ENCODE results near the gene CALD1.

CALD1 gene

DNA sequence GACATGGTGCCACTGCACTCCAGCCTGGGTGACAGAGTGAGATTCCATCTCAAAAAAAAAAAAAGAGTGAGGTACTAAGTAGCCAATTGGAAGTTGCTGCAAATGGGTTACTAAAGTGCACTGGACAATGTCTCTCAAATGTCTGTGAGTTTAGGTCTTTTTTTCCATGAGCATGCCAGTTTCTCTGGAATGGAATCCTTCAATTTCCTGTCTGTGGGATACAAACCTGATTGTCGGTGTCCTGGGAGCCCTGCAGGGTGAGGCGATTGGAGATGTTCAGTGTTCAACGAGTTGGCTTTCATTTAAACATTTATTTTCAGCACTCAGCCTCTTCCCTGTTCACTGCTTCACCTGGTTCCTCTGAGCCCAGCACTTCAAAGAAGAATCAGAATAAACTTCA lies 5.3 kb upstream of the CALD1 start:
- TF ChIP-seq GABPA (IDR thresholded peaks at IDR 0.05; ENCODE audit: low read depth) (no peak), POLR2AphosphoS5 (IDR thresholded peaks at IDR 0.05; ENCODE audit: low read depth) (no peak), SPI1 (IDR thresholded peaks at IDR 0.05; ENCODE audit: borderline replicate concordance, low read depth) (no peak)
- TF ChIP-seq, protein P1, sequence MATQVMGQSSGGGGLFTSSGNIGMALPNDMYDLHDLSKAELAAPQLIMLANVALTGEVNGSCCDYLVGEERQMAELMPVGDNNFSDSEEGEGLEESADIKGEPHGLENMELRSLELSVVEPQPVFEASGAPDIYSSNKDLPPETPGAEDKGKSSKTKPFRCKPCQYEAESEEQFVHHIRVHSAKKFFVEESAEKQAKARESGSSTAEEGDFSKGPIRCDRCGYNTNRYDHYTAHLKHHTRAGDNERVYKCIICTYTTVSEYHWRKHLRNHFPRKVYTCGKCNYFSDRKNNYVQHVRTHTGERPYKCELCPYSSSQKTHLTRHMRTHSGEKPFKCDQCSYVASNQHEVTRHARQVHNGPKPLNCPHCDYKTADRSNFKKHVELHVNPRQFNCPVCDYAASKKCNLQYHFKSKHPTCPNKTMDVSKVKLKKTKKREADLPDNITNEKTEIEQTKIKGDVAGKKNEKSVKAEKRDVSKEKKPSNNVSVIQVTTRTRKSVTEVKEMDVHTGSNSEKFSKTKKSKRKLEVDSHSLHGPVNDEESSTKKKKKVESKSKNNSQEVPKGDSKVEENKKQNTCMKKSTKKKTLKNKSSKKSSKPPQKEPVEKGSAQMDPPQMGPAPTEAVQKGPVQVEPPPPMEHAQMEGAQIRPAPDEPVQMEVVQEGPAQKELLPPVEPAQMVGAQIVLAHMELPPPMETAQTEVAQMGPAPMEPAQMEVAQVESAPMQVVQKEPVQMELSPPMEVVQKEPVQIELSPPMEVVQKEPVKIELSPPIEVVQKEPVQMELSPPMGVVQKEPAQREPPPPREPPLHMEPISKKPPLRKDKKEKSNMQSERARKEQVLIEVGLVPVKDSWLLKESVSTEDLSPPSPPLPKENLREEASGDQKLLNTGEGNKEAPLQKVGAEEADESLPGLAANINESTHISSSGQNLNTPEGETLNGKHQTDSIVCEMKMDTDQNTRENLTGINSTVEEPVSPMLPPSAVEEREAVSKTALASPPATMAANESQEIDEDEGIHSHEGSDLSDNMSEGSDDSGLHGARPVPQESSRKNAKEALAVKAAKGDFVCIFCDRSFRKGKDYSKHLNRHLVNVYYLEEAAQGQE (IDR thresholded peaks at IDR 0.05; ENCODE audit: insufficient replicate concordance, low read depth): no peak
- TF ChIP-seq, protein P2, sequence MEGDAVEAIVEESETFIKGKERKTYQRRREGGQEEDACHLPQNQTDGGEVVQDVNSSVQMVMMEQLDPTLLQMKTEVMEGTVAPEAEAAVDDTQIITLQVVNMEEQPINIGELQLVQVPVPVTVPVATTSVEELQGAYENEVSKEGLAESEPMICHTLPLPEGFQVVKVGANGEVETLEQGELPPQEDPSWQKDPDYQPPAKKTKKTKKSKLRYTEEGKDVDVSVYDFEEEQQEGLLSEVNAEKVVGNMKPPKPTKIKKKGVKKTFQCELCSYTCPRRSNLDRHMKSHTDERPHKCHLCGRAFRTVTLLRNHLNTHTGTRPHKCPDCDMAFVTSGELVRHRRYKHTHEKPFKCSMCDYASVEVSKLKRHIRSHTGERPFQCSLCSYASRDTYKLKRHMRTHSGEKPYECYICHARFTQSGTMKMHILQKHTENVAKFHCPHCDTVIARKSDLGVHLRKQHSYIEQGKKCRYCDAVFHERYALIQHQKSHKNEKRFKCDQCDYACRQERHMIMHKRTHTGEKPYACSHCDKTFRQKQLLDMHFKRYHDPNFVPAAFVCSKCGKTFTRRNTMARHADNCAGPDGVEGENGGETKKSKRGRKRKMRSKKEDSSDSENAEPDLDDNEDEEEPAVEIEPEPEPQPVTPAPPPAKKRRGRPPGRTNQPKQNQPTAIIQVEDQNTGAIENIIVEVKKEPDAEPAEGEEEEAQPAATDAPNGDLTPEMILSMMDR (IDR thresholded peaks at IDR 0.05; ENCODE audit: insufficient read depth, low read length): no peak
- no peaks in the 10 kb centered on the region for H3K27me3 ChIP-seq (ENCODE audit: insufficient read depth, poor library complexity, severe bottlenecking)
- H3K4me3 ChIP-seq (replicated peaks; ENCODE audit: insufficient read depth, low read length): no peak overlapping the region
- no peak overlapping the region for H3K27ac ChIP-seq (replicated peaks)
- DNase-seq (ENCODE audit: low read depth in 1 of 2, low spot score in 1 of 2): no peak

DNA sequence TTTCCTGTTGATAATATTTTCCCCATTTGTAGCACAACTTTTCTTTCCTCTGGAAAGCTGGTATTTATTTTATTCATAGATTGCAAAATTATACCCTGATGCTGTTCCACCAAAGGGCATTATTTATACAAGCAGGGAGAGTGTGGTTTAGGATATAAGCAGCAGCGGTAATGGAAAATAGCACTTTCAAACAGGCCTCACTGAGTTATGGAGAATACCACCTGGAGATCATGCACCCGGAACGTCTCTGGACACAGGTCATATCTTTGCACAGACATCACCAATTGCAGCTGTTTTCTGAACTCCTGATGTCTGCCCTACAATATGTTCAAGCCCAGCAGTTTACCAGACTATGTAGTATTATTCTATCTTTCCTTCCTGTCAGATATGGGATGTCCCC lies 2.0 kb upstream of the CALD1 start:
- peaks cover 2% of the 10 kb centered on the region for H3K27me3 ChIP-seq (ENCODE audit: insufficient read depth, poor library complexity, severe bottlenecking)
- no peak for DNase-seq (ENCODE audit: low read depth in 1 of 2, low spot score in 1 of 2)
- TF ChIP-seq GABPA (IDR thresholded peaks at IDR 0.05; ENCODE audit: low read depth): no peak
- no peak for TF ChIP-seq SPI1 (IDR thresholded peaks at IDR 0.05; ENCODE audit: borderline replicate concordance, low read depth)
- TF ChIP-seq, protein P1 (IDR thresholded peaks at IDR 0.05; ENCODE audit: insufficient replicate concordance, low read depth): no peak
- no peak for TF ChIP-seq POLR2AphosphoS5 (IDR thresholded peaks at IDR 0.05; ENCODE audit: low read depth)
- TF ChIP-seq, protein P2 (IDR thresholded peaks at IDR 0.05; ENCODE audit: insufficient read depth, low read length): no peak
- no peak overlapping the region for H3K27ac ChIP-seq (replicated peaks)
- H3K4me3 ChIP-seq (replicated peaks; ENCODE audit: insufficient read depth, low read length): no peak overlapping the region

DNA sequence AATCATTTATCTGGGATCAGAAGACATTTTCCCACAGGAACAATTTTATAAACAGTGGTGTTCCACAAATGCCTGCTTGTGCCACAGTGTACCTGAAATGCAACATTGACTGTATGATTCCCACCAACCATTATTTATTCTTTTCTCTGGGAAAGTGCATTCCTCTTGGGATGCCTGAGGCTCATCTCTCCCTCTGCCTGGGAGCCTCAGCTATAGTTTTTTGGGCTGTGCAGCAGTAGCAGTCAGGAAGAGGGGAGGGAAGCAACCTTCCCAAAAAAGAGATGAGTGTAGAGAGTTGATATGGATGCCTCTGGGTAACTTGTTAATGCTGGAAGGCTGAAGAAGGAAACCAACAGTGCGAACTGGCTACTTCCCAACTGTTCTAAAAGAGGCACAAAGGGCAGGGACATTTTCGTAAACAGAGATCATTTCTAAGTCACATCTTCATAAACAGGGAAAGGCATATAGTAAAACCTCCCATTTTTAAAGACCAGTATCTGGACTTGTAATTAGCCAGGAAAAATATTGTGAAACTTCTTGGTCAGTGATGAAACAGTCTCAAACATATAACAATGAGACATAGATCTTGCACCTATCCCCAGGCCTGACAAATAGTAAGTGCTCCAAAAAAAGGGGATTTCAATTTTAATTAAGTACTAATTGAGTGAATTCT lies 1.4 kb upstream of the CALD1 start:
- no peak overlapping the region for H3K27ac ChIP-seq (replicated peaks)
- TF ChIP-seq, protein P2 (IDR thresholded peaks at IDR 0.05; ENCODE audit: insufficient read depth, low read length): no peak
- TF ChIP-seq SPI1 (IDR thresholded peaks at IDR 0.05; ENCODE audit: borderline replicate concordance, low read depth): no peak
- no peak for TF ChIP-seq POLR2AphosphoS5 (IDR thresholded peaks at IDR 0.05; ENCODE audit: low read depth)
- TF ChIP-seq GABPA (IDR thresholded peaks at IDR 0.05; ENCODE audit: low read depth): no peak
- TF ChIP-seq, protein P1 (IDR thresholded peaks at IDR 0.05; ENCODE audit: insufficient replicate concordance, low read depth): no peak
- peaks cover 2% of the 10 kb centered on the region for H3K27me3 ChIP-seq (ENCODE audit: insufficient read depth, poor library complexity, severe bottlenecking)
- DNase-seq (ENCODE audit: low read depth in 1 of 2, low spot score in 1 of 2): no peak
- H3K4me3 ChIP-seq (replicated peaks; ENCODE audit: insufficient read depth, low read length): no peak overlapping the region

Data from HL-60 (cell line).